ENCODE measurements around the gene SLC5A10. TPM values are rescaled to one million over a fixed set of nuclear protein-coding genes. Genes with fewer than 3 reads are reported as not detected.
"Not testable (repeated sequence)": the region's sequence is repeated elsewhere in the genome, so short reads cannot be mapped to it uniquely, and the experiment has no call there.

The SLC5A10 gene
- total and polyA plus RNA-seq, 5 donors from 2014 or later, result 0.05 to 0.23 (median 0.16) TPM; not detected in 1

- not testable (repeated sequence) for H3K27me3 Mint-ChIP-seq; DNase-seq; H3K9me3 Mint-ChIP-seq; H3K27me3 ChIP-seq (ENCODE audit: control insufficient read depth, insufficient read depth, low read length); H3K27ac ChIP-seq (ENCODE audit: insufficient read depth, low read length, poor library complexity, severe bottlenecking); H3K9me3 ChIP-seq (ENCODE audit: control insufficient read depth in 2 of 2, low read length in 2 of 2); H3K4me3 ChIP-seq (ENCODE audit: low read depth, low read length); H3K36me3 Mint-ChIP-seq; H3K36me3 ChIP-seq (ENCODE audit: control insufficient read depth, insufficient read depth, low read length); ATAC-seq (ENCODE audit: low read depth in 2 of 2)
- Mint-ChIP-seq H3K4me3 (peak overlapping the region in 3 of 4 donors; percentile 62 to 86 (median 77)), H3K27ac (peak overlapping the region in 2 of 3 donors; percentile 54 to 93), H3K4me1 (peaks cover 11 to 67% (median 24%) of the 10 kb centered on the region in 4 donors)
- H3K4me1 ChIP-seq (ENCODE audit: control insufficient read depth, insufficient read depth, low read length, poor library complexity, severe bottlenecking), result peaks cover 30% of the 10 kb centered on the region
Measured at GRCh38 chr17:18956021-18956420, 4.1 kb downstream of the SLC5A10 start.

DNA sequence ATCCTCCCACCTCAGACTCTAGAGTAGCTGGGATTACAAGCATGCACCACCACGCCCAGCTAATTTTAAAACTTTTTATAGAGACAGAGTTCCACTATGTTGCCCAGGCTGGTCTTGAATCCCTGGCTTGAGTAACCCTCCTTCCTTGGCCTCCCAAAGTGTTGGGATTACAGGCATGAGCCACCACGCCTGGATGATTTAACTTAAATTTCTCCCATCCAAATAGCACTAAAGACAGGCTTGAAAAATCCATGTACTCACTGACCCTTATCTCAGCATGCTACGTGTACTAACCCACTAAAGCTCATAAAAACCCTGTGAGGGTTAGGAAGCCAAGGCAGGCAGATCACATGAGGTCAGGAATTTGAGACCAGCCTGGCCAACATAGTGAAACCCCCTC is 4.6 kb downstream of the SLC5A10 start:
- Mint-ChIP-seq H3K4me3 (no peak overlapping the region), H3K36me3 (no peaks in the 10 kb centered on the region), H3K27ac (peak overlapping the region in 1 of 3 donors; percentile 69), H3K4me1 (peaks cover 11 to 67% (median 24%) of the 10 kb centered on the region in 4 donors), H3K27me3 (no peaks in the 10 kb centered on the region), H3K9me3 (no peaks in the 10 kb centered on the region)
- no peak for DNase-seq
- Histone ChIP-seq H3K27me3 (ENCODE audit: control insufficient read depth, insufficient read depth, low read length) (no peaks in the 10 kb centered on the region), H3K4me1 (ENCODE audit: control insufficient read depth, insufficient read depth, low read length, poor library complexity, severe bottlenecking) (peaks cover 33% of the 10 kb centered on the region), H3K36me3 (ENCODE audit: control insufficient read depth, insufficient read depth, low read length) (no peaks in the 10 kb centered on the region), H3K9me3 (ENCODE audit: control insufficient read depth in 2 of 2, low read length in 2 of 2) (no peaks in the 10 kb centered on the region), H3K27ac (ENCODE audit: insufficient read depth, low read length, poor library complexity, severe bottlenecking) (no peak overlapping the region), H3K4me3 (ENCODE audit: low read depth, low read length) (no peak overlapping the region)
- ATAC-seq (ENCODE audit: low read depth in 2 of 2), result no peak

GRCh38 chr17:18957831-18958230 is 5.9 kb downstream of the SLC5A10 start:
- ATAC-seq (ENCODE audit: low read depth in 2 of 2) (no peak), DNase-seq (no peak)
- Mint-ChIP-seq H3K27me3 (no peaks in the 10 kb centered on the region), H3K4me1 (peaks cover 11 to 66% (median 24%) of the 10 kb centered on the region in 4 donors), H3K27ac (peak overlapping the region in 1 of 3 donors; percentile 78), H3K4me3 (peak overlapping the region in 1 of 4 donors; percentile 6), H3K9me3 (no peaks in the 10 kb centered on the region), H3K36me3 (no peaks in the 10 kb centered on the region)
- H3K36me3 ChIP-seq (ENCODE audit: control insufficient read depth, insufficient read depth, low read length), result no peaks in the 10 kb centered on the region
- H3K9me3 ChIP-seq (ENCODE audit: control insufficient read depth in 2 of 2, low read length in 2 of 2), result no peaks in the 10 kb centered on the region
- no peak overlapping the region for H3K27ac ChIP-seq (ENCODE audit: insufficient read depth, low read length, poor library complexity, severe bottlenecking)
- H3K4me1 ChIP-seq (ENCODE audit: control insufficient read depth, insufficient read depth, low read length, poor library complexity, severe bottlenecking), result peaks cover 33% of the 10 kb centered on the region
- H3K27me3 ChIP-seq (ENCODE audit: control insufficient read depth, insufficient read depth, low read length), result no peaks in the 10 kb centered on the region
- no peak overlapping the region for H3K4me3 ChIP-seq (ENCODE audit: low read depth, low read length)

- Mint-ChIP-seq H3K9me3 (no peaks in the 10 kb centered on the region), H3K36me3 (no peaks in the 10 kb centered on the region), H3K4me1 (peaks cover 11 to 61% (median 24%) of the 10 kb centered on the region in 4 donors), H3K27me3 (no peaks in the 10 kb centered on the region), H3K4me3 (no peak overlapping the region), H3K27ac (peak overlapping the region in 2 of 3 donors; percentile 23 to 78)
- ATAC-seq (ENCODE audit: low read depth in 2 of 2), result no peak
- Histone ChIP-seq H3K27ac (ENCODE audit: insufficient read depth, low read length, poor library complexity, severe bottlenecking) (no peak overlapping the region), H3K36me3 (ENCODE audit: control insufficient read depth, insufficient read depth, low read length) (no peaks in the 10 kb centered on the region), H3K4me1 (ENCODE audit: control insufficient read depth, insufficient read depth, low read length, poor library complexity, severe bottlenecking) (peaks cover 33% of the 10 kb centered on the region), H3K27me3 (ENCODE audit: control insufficient read depth, insufficient read depth, low read length) (no peaks in the 10 kb centered on the region), H3K4me3 (ENCODE audit: low read depth, low read length) (no peak overlapping the region), H3K9me3 (ENCODE audit: control insufficient read depth in 2 of 2, low read length in 2 of 2) (no peaks in the 10 kb centered on the region)
- no peak for DNase-seq
Measured at GRCh38 chr17:18958611-18959010, 6.6 kb downstream of the SLC5A10 start.

- Mint-ChIP-seq H3K27ac (peak overlapping the region in 1 of 3 donors; percentile 5), H3K4me1 (peaks cover 11 to 55% (median 21%) of the 10 kb centered on the region in 4 donors), H3K4me3 (no peak overlapping the region), H3K9me3 (no peaks in the 10 kb centered on the region), H3K36me3 (no peaks in the 10 kb centered on the region), H3K27me3 (peaks cover 4% of the 10 kb centered on the region)
- Histone ChIP-seq H3K4me3 (ENCODE audit: low read depth, low read length) (no peak overlapping the region), H3K4me1 (ENCODE audit: control insufficient read depth, insufficient read depth, low read length, poor library complexity, severe bottlenecking) (peaks cover 33% of the 10 kb centered on the region), H3K27ac (ENCODE audit: insufficient read depth, low read length, poor library complexity, severe bottlenecking) (no peak overlapping the region), H3K9me3 (ENCODE audit: control insufficient read depth in 2 of 2, low read length in 2 of 2) (no peaks in the 10 kb centered on the region), H3K27me3 (ENCODE audit: control insufficient read depth, insufficient read depth, low read length) (no peaks in the 10 kb centered on the region), H3K36me3 (ENCODE audit: control insufficient read depth, insufficient read depth, low read length) (no peaks in the 10 kb centered on the region)
- DNase-seq (no peak), ATAC-seq (ENCODE audit: low read depth in 2 of 2) (no peak)
Measured at GRCh38 chr17:18959071-18959844, 7.3 kb downstream of the SLC5A10 start.

DNA sequence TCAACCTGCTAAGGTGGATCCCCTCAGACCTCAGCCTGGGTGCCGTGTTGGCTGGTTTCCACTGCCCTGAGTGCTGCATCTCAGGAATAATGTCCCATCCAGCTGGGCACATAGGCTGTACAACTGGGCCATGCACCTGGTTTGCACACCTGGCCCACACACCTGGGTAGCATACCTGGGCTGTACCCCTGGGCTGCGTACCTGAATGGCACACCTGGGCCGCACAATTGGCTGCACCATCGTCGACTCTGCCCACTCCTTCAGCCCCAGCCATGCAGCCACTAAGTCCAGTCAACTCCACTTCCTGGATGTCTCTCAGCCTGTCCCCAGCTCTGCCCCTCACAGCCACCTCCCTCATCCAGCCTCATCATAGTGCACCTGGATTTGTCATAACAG is 7.9 kb downstream of the SLC5A10 start:
- H3K27me3 Mint-ChIP-seq, result peaks cover 4% of the 10 kb centered on the region
- Histone ChIP-seq H3K4me1 (ENCODE audit: control insufficient read depth, insufficient read depth, low read length, poor library complexity, severe bottlenecking) (peaks cover 27% of the 10 kb centered on the region), H3K36me3 (ENCODE audit: control insufficient read depth, insufficient read depth, low read length) (no peaks in the 10 kb centered on the region), H3K27ac (ENCODE audit: insufficient read depth, low read length, poor library complexity, severe bottlenecking) (no peak overlapping the region), H3K27me3 (ENCODE audit: control insufficient read depth, insufficient read depth, low read length) (no peaks in the 10 kb centered on the region), H3K9me3 (ENCODE audit: control insufficient read depth in 2 of 2, low read length in 2 of 2) (no peaks in the 10 kb centered on the region), H3K4me3 (ENCODE audit: low read depth, low read length) (no peak overlapping the region)
- no peaks in the 10 kb centered on the region for H3K9me3 Mint-ChIP-seq
- DNase-seq, result no peak
- ATAC-seq (ENCODE audit: low read depth in 2 of 2), result no peak
- H3K4me1 Mint-ChIP-seq, result peaks cover 11 to 49% (median 17%) of the 10 kb centered on the region in 4 donors
- no peaks in the 10 kb centered on the region for H3K36me3 Mint-ChIP-seq
- H3K4me3 Mint-ChIP-seq, result no peak overlapping the region
- H3K27ac Mint-ChIP-seq, result peak overlapping the region in 1 of 3 donors; percentile 41

DNA sequence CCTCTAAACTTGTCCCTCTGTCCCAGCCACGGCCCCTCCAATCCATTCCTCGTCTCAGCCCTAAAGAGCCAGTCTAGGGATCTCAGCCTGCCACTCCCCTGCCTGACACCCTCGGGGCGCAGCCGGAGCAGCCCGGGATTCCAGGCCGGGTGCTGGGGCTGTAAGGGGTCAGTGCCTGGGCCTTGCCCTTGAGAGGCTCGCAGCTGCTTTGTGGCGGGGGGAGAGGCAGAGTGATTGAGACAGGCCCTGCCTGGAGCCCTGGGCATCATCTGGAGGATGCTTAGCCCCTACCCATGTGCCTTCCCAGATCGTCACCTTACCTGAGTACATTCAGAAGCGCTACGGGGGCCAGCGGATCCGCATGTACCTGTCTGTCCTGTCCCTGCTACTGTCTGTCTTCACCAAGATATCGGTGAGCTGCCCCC is 8.3 kb downstream of the SLC5A10 start:
- no peak overlapping the region for H3K4me3 ChIP-seq (ENCODE audit: low read depth, low read length)
- no peaks in the 10 kb centered on the region for H3K36me3 Mint-ChIP-seq
- H3K4me1 Mint-ChIP-seq, result peaks cover 11 to 45% (median 15%) of the 10 kb centered on the region in 4 donors
- ATAC-seq (ENCODE audit: low read depth in 2 of 2) (no peak), DNase-seq (no peak)
- H3K27ac ChIP-seq (ENCODE audit: insufficient read depth, low read length, poor library complexity, severe bottlenecking), result no peak overlapping the region
- H3K9me3 ChIP-seq (ENCODE audit: control insufficient read depth in 2 of 2, low read length in 2 of 2), result no peaks in the 10 kb centered on the region
- no peaks in the 10 kb centered on the region for H3K36me3 ChIP-seq (ENCODE audit: control insufficient read depth, insufficient read depth, low read length)
- H3K4me1 ChIP-seq (ENCODE audit: control insufficient read depth, insufficient read depth, low read length, poor library complexity, severe bottlenecking), result peaks cover 23% of the 10 kb centered on the region
- no peaks in the 10 kb centered on the region for H3K9me3 Mint-ChIP-seq
- peaks cover 4% of the 10 kb centered on the region for H3K27me3 Mint-ChIP-seq
- H3K4me3 Mint-ChIP-seq, result no peak overlapping the region
- peak overlapping the region; percentile 2 to 42 (median 41) for H3K27ac Mint-ChIP-seq
- H3K27me3 ChIP-seq (ENCODE audit: control insufficient read depth, insufficient read depth, low read length), result no peaks in the 10 kb centered on the region

Measured in CD4-positive, CD25-positive, alpha-beta regulatory T cell (primary cell).